Measurements from ENCODE around the gene NT5DC3. TPM values are rescaled to one million over a fixed set of nuclear protein-coding genes. Genes with fewer than 3 reads are reported as not detected.

The NT5DC3 gene
- total and polyA plus RNA-seq, 9 of the 15 experiments (the other 6 are each of a cell fraction or from before 2014, with no cell fraction given) = 6.3 to 33.5 (median 24.5) TPM

DNA sequence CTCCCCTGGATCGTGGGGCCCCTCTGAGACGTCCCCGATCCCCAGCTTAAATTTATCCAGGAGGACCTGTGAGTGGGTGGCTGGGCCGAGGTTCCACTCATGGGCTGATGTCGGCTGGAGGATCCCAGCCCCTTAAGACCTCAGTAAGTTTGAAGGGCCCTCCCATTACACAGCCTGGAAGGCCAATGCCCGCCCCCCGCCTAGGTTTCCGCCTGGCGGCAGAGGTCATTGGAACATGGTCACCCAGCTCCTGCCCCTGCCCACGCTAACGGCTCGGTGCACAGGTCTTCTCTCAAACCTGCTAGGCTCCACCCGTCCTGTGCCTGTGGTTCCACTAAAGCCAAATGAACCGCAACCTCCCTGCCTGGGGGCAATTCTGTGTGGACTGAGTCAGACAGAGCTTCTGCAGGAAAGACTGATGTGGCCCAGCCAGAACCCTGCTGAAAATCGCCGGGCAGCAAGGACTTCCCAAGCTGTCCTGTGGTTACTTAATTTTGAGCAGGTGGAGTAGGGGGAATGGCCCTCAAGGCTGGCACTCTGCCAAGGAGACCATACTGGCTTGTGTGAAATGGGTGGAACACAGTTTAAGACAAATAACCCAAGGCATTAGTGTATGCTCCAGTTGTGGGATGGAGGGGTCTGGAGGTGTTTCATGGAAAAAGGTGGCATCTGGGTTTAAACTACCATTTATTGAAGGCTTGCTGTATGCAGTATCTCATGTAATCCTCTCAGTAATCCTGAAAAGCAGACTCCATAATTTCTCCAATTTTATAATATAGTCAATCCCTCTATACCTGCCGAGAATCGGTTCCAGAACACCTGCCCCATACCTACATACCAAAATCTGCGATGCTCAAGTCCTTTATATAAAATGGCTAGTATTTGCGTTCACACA is 903 bp upstream of the NT5DC3 start (continued):
- TF ChIP-seq ZBTB8A (IDR thresholded peaks at IDR 0.05; ENCODE audit: partially characterized antibody) (no peak), PTBP1 (IDR thresholded peaks at IDR 0.05; ENCODE audit: low read depth, low read length) (no peak), KLF16 (IDR thresholded peaks at IDR 0.05) (no peak), U2AF1 (optimal IDR thresholded peaks at IDR 0.05; ENCODE audit: low read depth, low read length) (no peak), ZNF75A (CRISPR knock-in tag; IDR thresholded peaks at IDR 0.05) (no peak), CSDE1 (IDR thresholded peaks at IDR 0.05) (no peak), SMARCB1 (IDR thresholded peaks at IDR 0.05; ENCODE audit: insufficient read length, low read depth) (no peak), ZNF431 (CRISPR knock-in tag; IDR thresholded peaks at IDR 0.05) (no peak), MAZ (CRISPR knock-in tag; conservative IDR thresholded peaks at IDR 0.05 in 1 of 2, IDR thresholded peaks at IDR 0.05 in 1 of 2) (peak in 1 of 2 experiments; percentile 65; a peak in 2 of 4 replicates), ZNF76 (CRISPR knock-in tag; IDR thresholded peaks at IDR 0.05; ENCODE audit: borderline replicate concordance) (no peak), BACH1 (tag; IDR thresholded peaks at IDR 0.05) (no peak), KDM1A (IDR thresholded peaks at IDR 0.05) (no peak), STAT5A (IDR thresholded peaks at IDR 0.05; ENCODE audit: borderline replicate concordance, low read length) (no peak)
- TF ChIP-seq, protein P1, sequence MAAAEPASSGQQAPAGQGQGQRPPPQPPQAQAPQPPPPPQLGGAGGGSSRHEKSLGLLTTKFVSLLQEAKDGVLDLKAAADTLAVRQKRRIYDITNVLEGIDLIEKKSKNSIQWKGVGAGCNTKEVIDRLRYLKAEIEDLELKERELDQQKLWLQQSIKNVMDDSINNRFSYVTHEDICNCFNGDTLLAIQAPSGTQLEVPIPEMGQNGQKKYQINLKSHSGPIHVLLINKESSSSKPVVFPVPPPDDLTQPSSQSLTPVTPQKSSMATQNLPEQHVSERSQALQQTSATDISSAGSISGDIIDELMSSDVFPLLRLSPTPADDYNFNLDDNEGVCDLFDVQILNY (CRISPR knock-in tag; IDR thresholded peaks at IDR 0.05) = no peak
- TF ChIP-seq, protein P2, sequence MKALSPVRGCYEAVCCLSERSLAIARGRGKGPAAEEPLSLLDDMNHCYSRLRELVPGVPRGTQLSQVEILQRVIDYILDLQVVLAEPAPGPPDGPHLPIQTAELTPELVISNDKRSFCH (CRISPR knock-in tag; IDR thresholded peaks at IDR 0.05) = no peak
- TF ChIP-seq, protein P2 (tag; IDR thresholded peaks at IDR 0.05) = no peak
- TF ChIP-seq, protein P3, sequence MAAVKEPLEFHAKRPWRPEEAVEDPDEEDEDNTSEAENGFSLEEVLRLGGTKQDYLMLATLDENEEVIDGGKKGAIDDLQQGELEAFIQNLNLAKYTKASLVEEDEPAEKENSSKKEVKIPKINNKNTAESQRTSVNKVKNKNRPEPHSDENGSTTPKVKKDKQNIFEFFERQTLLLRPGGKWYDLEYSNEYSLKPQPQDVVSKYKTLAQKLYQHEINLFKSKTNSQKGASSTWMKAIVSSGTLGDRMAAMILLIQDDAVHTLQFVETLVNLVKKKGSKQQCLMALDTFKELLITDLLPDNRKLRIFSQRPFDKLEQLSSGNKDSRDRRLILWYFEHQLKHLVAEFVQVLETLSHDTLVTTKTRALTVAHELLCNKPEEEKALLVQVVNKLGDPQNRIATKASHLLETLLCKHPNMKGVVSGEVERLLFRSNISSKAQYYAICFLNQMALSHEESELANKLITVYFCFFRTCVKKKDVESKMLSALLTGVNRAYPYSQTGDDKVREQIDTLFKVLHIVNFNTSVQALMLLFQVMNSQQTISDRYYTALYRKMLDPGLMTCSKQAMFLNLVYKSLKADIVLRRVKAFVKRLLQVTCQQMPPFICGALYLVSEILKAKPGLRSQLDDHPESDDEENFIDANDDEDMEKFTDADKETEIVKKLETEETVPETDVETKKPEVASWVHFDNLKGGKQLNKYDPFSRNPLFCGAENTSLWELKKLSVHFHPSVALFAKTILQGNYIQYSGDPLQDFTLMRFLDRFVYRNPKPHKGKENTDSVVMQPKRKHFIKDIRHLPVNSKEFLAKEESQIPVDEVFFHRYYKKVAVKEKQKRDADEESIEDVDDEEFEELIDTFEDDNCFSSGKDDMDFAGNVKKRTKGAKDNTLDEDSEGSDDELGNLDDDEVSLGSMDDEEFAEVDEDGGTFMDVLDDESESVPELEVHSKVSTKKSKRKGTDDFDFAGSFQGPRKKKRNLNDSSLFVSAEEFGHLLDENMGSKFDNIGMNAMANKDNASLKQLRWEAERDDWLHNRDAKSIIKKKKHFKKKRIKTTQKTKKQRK (IDR thresholded peaks at IDR 0.05; ENCODE audit: borderline replicate concordance, low read depth, low read length) = no peak
- TF ChIP-seq, protein P4, sequence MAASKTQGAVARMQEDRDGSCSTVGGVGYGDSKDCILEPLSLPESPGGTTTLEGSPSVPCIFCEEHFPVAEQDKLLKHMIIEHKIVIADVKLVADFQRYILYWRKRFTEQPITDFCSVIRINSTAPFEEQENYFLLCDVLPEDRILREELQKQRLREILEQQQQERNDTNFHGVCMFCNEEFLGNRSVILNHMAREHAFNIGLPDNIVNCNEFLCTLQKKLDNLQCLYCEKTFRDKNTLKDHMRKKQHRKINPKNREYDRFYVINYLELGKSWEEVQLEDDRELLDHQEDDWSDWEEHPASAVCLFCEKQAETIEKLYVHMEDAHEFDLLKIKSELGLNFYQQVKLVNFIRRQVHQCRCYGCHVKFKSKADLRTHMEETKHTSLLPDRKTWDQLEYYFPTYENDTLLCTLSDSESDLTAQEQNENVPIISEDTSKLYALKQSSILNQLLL (CRISPR knock-in tag; IDR thresholded peaks at IDR 0.05; ENCODE audit: borderline replicate concordance) = no peak
- TF ChIP-seq, protein P5, sequence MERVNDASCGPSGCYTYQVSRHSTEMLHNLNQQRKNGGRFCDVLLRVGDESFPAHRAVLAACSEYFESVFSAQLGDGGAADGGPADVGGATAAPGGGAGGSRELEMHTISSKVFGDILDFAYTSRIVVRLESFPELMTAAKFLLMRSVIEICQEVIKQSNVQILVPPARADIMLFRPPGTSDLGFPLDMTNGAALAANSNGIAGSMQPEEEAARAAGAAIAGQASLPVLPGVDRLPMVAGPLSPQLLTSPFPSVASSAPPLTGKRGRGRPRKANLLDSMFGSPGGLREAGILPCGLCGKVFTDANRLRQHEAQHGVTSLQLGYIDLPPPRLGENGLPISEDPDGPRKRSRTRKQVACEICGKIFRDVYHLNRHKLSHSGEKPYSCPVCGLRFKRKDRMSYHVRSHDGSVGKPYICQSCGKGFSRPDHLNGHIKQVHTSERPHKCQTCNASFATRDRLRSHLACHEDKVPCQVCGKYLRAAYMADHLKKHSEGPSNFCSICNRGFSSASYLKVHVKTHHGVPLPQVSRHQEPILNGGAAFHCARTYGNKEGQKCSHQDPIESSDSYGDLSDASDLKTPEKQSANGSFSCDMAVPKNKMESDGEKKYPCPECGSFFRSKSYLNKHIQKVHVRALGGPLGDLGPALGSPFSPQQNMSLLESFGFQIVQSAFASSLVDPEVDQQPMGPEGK (CRISPR knock-in tag; IDR thresholded peaks at IDR 0.05; ENCODE audit: borderline replicate concordance) = 0 out of 2 replicates have a peak, but pooled peaks have one; percentile 19
